ENCODE data around the gene ABCA4. TPM values are rescaled to one million over a fixed set of nuclear protein-coding genes. Genes with fewer than 3 reads are reported as not detected.

Gene ABCA4
- total RNA-seq, 1 experiment from 2014 or later, result 0.09 TPM

DNA sequence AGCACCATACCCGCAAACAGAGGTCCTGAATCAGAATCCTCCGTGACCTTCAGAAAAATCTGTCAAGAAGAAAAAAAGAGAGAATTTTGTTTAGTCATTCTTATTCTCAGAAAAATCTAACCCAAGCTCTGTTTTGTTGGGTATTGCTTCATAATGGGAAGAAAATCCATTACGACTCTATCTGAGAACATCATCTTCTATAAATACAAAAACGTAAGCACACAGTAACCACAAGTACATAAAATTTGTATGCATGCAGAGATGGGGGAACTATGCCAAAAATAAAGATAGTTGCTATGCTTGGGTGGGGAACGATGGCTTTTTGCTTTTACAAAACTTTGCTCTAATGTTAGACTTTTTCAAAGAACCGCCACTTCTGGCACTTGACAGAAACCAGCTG, 84.2 kb downstream of the ABCA4 start:
- peaks cover 5% of the 10 kb centered on the region; the same call in 1 of the 2 replicates for H3K27me3 Mint-ChIP-seq (ENCODE audit: low read depth)
- H3K9me3 Mint-ChIP-seq, result no peaks in the 10 kb centered on the region
- no peaks in the 10 kb centered on the region for H3K36me3 Mint-ChIP-seq
- CTCF ChIA-PET, result interaction anchor here (1.1 to 5.3 kb wide), 4 partner anchors 9 to 298 kb away, joined by 3 to 103 read pairs (median 38); no protein-coding TSS in a partner anchor
- DNase-seq (ENCODE audit: low spot score) (no peak), ATAC-seq (no peak)
- peaks cover 18% of the 10 kb centered on the region for H3K4me1 Mint-ChIP-seq
- TF ChIP-seq, protein P1, sequence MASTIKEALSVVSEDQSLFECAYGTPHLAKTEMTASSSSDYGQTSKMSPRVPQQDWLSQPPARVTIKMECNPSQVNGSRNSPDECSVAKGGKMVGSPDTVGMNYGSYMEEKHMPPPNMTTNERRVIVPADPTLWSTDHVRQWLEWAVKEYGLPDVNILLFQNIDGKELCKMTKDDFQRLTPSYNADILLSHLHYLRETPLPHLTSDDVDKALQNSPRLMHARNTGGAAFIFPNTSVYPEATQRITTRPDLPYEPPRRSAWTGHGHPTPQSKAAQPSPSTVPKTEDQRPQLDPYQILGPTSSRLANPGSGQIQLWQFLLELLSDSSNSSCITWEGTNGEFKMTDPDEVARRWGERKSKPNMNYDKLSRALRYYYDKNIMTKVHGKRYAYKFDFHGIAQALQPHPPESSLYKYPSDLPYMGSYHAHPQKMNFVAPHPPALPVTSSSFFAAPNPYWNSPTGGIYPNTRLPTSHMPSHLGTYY (CRISPR knock-in tag; IDR thresholded peaks at IDR 0.05), result no peak
- TF ChIP-seq, protein P2, sequence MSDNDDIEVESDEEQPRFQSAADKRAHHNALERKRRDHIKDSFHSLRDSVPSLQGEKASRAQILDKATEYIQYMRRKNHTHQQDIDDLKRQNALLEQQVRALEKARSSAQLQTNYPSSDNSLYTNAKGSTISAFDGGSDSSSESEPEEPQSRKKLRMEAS (CRISPR knock-in tag; IDR thresholded peaks at IDR 0.05), result no peak
- TF ChIP-seq IRF2 (CRISPR knock-in tag; IDR thresholded peaks at IDR 0.05; ENCODE audit: borderline replicate concordance, low read depth), result no peak
- TF ChIP-seq, protein P3, sequence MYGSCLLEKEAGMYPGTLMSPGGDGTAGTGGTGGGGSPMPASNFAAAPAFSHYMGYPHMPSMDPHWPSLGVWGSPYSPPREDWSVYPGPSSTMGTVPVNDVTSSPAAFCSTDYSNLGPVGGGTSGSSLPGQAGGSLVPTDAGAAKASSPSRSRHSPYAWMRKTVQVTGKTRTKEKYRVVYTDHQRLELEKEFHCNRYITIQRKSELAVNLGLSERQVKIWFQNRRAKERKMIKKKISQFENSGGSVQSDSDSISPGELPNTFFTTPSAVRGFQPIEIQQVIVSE (CRISPR knock-in tag; IDR thresholded peaks at IDR 0.05; ENCODE audit: borderline replicate concordance), result no peak
- TF ChIP-seq, protein P4, sequence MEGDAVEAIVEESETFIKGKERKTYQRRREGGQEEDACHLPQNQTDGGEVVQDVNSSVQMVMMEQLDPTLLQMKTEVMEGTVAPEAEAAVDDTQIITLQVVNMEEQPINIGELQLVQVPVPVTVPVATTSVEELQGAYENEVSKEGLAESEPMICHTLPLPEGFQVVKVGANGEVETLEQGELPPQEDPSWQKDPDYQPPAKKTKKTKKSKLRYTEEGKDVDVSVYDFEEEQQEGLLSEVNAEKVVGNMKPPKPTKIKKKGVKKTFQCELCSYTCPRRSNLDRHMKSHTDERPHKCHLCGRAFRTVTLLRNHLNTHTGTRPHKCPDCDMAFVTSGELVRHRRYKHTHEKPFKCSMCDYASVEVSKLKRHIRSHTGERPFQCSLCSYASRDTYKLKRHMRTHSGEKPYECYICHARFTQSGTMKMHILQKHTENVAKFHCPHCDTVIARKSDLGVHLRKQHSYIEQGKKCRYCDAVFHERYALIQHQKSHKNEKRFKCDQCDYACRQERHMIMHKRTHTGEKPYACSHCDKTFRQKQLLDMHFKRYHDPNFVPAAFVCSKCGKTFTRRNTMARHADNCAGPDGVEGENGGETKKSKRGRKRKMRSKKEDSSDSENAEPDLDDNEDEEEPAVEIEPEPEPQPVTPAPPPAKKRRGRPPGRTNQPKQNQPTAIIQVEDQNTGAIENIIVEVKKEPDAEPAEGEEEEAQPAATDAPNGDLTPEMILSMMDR (IDR thresholded peaks at IDR 0.05), result no peak
- no peak for TF ChIP-seq FOXK1 (CRISPR knock-in tag; IDR thresholded peaks at IDR 0.05)
- no peak for TF ChIP-seq HMGA2 (CRISPR knock-in tag; IDR thresholded peaks at IDR 0.05)
- TF ChIP-seq, protein P5, sequence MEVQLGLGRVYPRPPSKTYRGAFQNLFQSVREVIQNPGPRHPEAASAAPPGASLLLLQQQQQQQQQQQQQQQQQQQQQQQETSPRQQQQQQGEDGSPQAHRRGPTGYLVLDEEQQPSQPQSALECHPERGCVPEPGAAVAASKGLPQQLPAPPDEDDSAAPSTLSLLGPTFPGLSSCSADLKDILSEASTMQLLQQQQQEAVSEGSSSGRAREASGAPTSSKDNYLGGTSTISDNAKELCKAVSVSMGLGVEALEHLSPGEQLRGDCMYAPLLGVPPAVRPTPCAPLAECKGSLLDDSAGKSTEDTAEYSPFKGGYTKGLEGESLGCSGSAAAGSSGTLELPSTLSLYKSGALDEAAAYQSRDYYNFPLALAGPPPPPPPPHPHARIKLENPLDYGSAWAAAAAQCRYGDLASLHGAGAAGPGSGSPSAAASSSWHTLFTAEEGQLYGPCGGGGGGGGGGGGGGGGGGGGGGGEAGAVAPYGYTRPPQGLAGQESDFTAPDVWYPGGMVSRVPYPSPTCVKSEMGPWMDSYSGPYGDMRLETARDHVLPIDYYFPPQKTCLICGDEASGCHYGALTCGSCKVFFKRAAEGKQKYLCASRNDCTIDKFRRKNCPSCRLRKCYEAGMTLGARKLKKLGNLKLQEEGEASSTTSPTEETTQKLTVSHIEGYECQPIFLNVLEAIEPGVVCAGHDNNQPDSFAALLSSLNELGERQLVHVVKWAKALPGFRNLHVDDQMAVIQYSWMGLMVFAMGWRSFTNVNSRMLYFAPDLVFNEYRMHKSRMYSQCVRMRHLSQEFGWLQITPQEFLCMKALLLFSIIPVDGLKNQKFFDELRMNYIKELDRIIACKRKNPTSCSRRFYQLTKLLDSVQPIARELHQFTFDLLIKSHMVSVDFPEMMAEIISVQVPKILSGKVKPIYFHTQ (CRISPR knock-in tag; IDR thresholded peaks at IDR 0.05), result no peak
- no peak for TF ChIP-seq ZNF416 (CRISPR knock-in tag; IDR thresholded peaks at IDR 0.05)
- TF ChIP-seq CBFB (CRISPR knock-in tag; IDR thresholded peaks at IDR 0.05; ENCODE audit: low read depth), result no peak
- TF ChIP-seq ZNF232 (CRISPR knock-in tag; IDR thresholded peaks at IDR 0.05), result no peak
- no peak for TF ChIP-seq FOXP1 (CRISPR knock-in tag; IDR thresholded peaks at IDR 0.05; ENCODE audit: borderline replicate concordance)
- no peak for TF ChIP-seq GABPB1 (CRISPR knock-in tag; IDR thresholded peaks at IDR 0.05)
- TF ChIP-seq, protein P6, sequence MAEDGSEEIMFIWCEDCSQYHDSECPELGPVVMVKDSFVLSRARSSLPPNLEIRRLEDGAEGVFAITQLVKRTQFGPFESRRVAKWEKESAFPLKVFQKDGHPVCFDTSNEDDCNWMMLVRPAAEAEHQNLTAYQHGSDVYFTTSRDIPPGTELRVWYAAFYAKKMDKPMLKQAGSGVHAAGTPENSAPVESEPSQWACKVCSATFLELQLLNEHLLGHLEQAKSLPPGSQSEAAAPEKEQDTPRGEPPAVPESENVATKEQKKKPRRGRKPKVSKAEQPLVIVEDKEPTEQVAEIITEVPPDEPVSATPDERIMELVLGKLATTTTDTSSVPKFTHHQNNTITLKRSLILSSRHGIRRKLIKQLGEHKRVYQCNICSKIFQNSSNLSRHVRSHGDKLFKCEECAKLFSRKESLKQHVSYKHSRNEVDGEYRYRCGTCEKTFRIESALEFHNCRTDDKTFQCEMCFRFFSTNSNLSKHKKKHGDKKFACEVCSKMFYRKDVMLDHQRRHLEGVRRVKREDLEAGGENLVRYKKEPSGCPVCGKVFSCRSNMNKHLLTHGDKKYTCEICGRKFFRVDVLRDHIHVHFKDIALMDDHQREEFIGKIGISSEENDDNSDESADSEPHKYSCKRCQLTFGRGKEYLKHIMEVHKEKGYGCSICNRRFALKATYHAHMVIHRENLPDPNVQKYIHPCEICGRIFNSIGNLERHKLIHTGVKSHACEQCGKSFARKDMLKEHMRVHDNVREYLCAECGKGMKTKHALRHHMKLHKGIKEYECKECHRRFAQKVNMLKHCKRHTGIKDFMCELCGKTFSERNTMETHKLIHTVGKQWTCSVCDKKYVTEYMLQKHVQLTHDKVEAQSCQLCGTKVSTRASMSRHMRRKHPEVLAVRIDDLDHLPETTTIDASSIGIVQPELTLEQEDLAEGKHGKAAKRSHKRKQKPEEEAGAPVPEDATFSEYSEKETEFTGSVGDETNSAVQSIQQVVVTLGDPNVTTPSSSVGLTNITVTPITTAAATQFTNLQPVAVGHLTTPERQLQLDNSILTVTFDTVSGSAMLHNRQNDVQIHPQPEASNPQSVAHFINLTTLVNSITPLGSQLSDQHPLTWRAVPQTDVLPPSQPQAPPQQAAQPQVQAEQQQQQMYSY (CRISPR knock-in tag; IDR thresholded peaks at IDR 0.05), result no peak
- no peak overlapping the region for H3K4me3 Mint-ChIP-seq
- POLR2A ChIA-PET, result interaction anchor here (0.7 kb wide), 1 partner anchor 798 kb away, joined by 5 read pairs; no protein-coding TSS in a partner anchor
- H3K27ac Mint-ChIP-seq, result no peak overlapping the region

DNA sequence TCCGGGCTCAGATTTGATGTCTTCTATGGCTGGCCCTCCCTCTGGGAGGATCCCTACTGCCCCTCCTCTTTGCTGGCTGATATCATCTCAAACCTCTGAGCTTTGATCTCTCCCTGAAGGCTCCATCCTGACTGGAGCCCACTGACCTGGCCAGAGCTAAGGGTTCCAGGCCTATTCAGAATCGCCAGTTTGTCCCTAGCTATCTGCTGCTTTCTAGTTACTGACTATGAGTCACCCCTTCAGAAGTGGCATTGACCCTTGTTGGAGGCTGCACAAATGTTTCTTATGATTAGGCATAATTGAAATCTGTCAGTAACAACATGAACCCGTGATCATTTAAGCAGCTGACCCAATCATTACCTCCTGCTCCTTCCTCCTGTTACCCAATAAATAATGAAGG, 87.1 kb downstream of the ABCA4 start:
- TF ChIP-seq ZNF263 (CRISPR knock-in tag; IDR thresholded peaks at IDR 0.05; ENCODE audit: low read depth), result no peak
- TF ChIP-seq IRF2 (CRISPR knock-in tag; IDR thresholded peaks at IDR 0.05; ENCODE audit: borderline replicate concordance, low read depth), result no peak
- TF ChIP-seq TEAD4 (CRISPR knock-in tag; IDR thresholded peaks at IDR 0.05), result no peak
- TF ChIP-seq FOXP1 (CRISPR knock-in tag; IDR thresholded peaks at IDR 0.05; ENCODE audit: borderline replicate concordance), result no peak
- TF ChIP-seq, protein P3 (CRISPR knock-in tag; IDR thresholded peaks at IDR 0.05; ENCODE audit: borderline replicate concordance), result no peak
- TF ChIP-seq MXD4 (CRISPR knock-in tag; IDR thresholded peaks at IDR 0.05; ENCODE audit: borderline replicate concordance), result no peak
- TF ChIP-seq NR1H2 (CRISPR knock-in tag; IDR thresholded peaks at IDR 0.05), result no peak
- no peak for TF ChIP-seq SMAD4 (CRISPR knock-in tag; IDR thresholded peaks at IDR 0.05)
- TF ChIP-seq PRRX2 (CRISPR knock-in tag; IDR thresholded peaks at IDR 0.05), result no peak
- Mint-ChIP-seq H3K9me3 (no peaks in the 10 kb centered on the region), H3K36me3 (no peaks in the 10 kb centered on the region), H3K27me3 (ENCODE audit: low read depth) (peaks cover 5% of the 10 kb centered on the region; the same call in 1 of the 2 replicates), H3K4me1 (peaks cover 15% of the 10 kb centered on the region), H3K4me3 (no peak overlapping the region), H3K27ac (no peak overlapping the region)
- DNase-seq (ENCODE audit: low spot score) (no peak), ATAC-seq (no peak)
- ChIA-PET CTCF (interaction anchor here (0.6 to 3.3 kb wide), 6 partner anchors 8 to 1240 kb away, joined by 3 to 17 read pairs (median 10); no protein-coding TSS in a partner anchor), POLR2A (no interaction called here)

All from WTC11 (cell line).